ENCODE measurements around the gene THAP12.
"Not testable (repeated sequence)": the region's sequence is repeated elsewhere in the genome, so short reads cannot be mapped to it uniquely, and the experiment has no call there.

DNA sequence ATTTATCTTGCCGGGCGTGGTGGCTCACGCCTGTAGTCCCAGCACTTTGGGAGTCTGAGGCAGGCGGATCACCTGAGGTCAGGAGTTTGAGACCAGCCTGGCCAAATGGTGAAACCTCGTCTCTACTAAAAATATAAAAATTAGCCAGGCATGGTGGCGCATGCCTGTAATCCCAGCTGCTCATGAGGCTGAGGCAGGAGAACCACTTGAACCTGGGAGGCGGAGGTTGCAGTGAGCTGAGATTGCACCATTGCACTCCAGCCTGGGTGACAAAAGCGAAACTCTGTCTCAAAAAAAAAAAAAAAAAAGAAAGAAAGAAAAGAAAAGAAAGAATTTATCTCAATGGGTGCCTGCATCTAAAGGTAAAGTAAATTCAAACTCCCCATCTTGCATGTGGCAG lies 20.6 kb upstream of the THAP12 start:
- TF ChIP-seq, protein P1, sequence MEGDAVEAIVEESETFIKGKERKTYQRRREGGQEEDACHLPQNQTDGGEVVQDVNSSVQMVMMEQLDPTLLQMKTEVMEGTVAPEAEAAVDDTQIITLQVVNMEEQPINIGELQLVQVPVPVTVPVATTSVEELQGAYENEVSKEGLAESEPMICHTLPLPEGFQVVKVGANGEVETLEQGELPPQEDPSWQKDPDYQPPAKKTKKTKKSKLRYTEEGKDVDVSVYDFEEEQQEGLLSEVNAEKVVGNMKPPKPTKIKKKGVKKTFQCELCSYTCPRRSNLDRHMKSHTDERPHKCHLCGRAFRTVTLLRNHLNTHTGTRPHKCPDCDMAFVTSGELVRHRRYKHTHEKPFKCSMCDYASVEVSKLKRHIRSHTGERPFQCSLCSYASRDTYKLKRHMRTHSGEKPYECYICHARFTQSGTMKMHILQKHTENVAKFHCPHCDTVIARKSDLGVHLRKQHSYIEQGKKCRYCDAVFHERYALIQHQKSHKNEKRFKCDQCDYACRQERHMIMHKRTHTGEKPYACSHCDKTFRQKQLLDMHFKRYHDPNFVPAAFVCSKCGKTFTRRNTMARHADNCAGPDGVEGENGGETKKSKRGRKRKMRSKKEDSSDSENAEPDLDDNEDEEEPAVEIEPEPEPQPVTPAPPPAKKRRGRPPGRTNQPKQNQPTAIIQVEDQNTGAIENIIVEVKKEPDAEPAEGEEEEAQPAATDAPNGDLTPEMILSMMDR (IDR thresholded peaks at IDR 0.05), result not testable (repeated sequence)
- TF ChIP-seq POLR2A (IDR thresholded peaks at IDR 0.05), result not testable (repeated sequence)

All from Peyer's patch (tissue), 4 donors.